ACC112 (cell line): ENCODE results near the gene SPINDOC.

Experiments used
- H2AFZ ChIP-seq: fragments of 200-600 bp; sonication (generic); one replicate; pipeline ENCODE4 v1.6.0; 2017; ENCODE audit warnings: antibody characterized with exemption, low read length; ENCODE audit not compliant: unreplicated experiment
- H3K27ac ChIP-seq: fragments of 200-600 bp; sonication (generic); 2 replicates; pipeline ENCODE4 v1.5.1; 2014; ENCODE audit warnings: low read depth, mild to moderate bottlenecking, antibody characterized with exemption, low read length, moderate library complexity
- H3K27me3 ChIP-seq: fragments of 200-600 bp; sonication (generic); 2 replicates; pipeline ENCODE4 v1.6.1; 2014; ENCODE audit warnings: mild to moderate bottlenecking, antibody characterized with exemption, low read length, moderate library complexity, mixed read lengths; ENCODE audit not compliant: insufficient read depth
- H3K36me3 ChIP-seq: fragments of 200-600 bp; sonication (generic); 2 replicates; pipeline ENCODE4 v1.6.1; 2016; ENCODE audit warnings: mild to moderate bottlenecking, antibody characterized with exemption, low read length, moderate library complexity, mixed read lengths; ENCODE audit not compliant: insufficient read depth
- H3K4me1 ChIP-seq: fragments of 200-600 bp; sonication (generic); one replicate; pipeline ENCODE4 v1.6.1; 2016; ENCODE audit warnings: low read length, mixed read lengths; ENCODE audit not compliant: insufficient read depth, unreplicated experiment, control insufficient read depth
- H3K4me3 ChIP-seq: fragments of 200-600 bp; sonication (generic); 2 replicates; pipeline ENCODE4 v1.5.1; 2014; ENCODE audit warnings: mild to moderate bottlenecking, low read depth, low read length
- H3K79me2 ChIP-seq: fragments of 200-600 bp; sonication (generic); one replicate; pipeline ENCODE4 v1.6.0; 2016; ENCODE audit warnings: low read length; ENCODE audit not compliant: control insufficient read depth, unreplicated experiment, insufficient read depth

SPINDOC gene

DNA sequence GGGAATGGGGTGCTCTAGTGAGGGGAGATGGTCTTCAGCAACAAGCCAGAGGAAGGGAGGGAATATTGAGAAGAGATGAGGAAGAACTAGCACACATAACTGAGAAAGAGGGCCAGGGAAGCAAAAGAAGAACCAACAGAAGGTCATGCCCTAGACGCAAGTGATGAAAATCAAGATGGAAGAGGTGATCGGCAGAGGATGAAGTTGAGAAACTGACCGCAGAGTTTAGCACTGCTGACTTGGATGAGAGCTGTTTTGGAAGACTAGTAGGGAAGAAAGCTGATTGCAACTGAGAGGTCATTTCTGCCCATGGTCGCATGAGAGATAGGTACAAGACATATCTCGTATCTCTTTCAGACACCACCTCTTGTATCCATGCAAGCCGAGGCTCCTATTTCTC, 2.9 kb downstream of the SPINDOC start:
- H2AFZ ChIP-seq, result no peak overlapping the region
- H3K27me3 ChIP-seq, result no peaks in the 10 kb centered on the region
- H3K36me3 ChIP-seq, result peaks cover 11% of the 10 kb centered on the region; the same call in 1 of the 2 replicates
- no peak overlapping the region for H3K27ac ChIP-seq
- no peak overlapping the region for H3K4me3 ChIP-seq
- peaks cover 14% of the 10 kb centered on the region for H3K4me1 ChIP-seq
- peaks cover 42% of the 10 kb centered on the region for H3K79me2 ChIP-seq

DNA sequence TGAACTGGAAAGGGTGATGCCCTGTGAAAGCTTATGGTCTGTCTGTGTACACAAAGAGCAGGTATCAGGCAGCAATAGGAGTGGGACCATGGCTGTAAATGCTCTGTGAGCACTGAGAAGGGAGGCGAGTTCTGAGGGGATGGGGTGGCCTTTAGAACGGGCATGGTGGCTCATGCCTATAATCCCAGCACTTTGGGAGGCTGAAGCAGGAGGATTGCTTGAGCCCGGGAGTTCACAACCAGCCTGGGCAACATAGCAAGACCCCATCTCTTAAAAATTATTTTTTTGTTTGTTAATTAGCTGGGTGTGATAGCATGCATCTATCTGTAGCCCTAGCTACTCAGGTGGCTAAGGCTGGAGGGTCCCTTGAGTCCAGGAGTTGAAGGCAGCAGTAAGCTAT, 3.5 kb downstream of the SPINDOC start:
- H3K79me2 ChIP-seq, result peaks cover 42% of the 10 kb centered on the region
- no peak overlapping the region for H2AFZ ChIP-seq
- no peaks in the 10 kb centered on the region for H3K27me3 ChIP-seq
- H3K4me1 ChIP-seq, result peaks cover 14% of the 10 kb centered on the region
- no peak overlapping the region for H3K27ac ChIP-seq
- H3K4me3 ChIP-seq, result no peak overlapping the region
- H3K36me3 ChIP-seq, result peaks cover 13% of the 10 kb centered on the region; the same call in 1 of the 2 replicates

GRCh38 chr11:63817758-63818498, 4.7 kb downstream of the SPINDOC start:
- peaks cover 17% of the 10 kb centered on the region; the same call in 1 of the 2 replicates for H3K36me3 ChIP-seq
- H3K27me3 ChIP-seq, result no peaks in the 10 kb centered on the region
- H3K79me2 ChIP-seq, result peaks cover 42% of the 10 kb centered on the region
- no peak overlapping the region for H3K4me3 ChIP-seq
- H3K4me1 ChIP-seq, result peaks cover 10% of the 10 kb centered on the region
- H2AFZ ChIP-seq, result no peak overlapping the region
- H3K27ac ChIP-seq, result no peak overlapping the region

DNA sequence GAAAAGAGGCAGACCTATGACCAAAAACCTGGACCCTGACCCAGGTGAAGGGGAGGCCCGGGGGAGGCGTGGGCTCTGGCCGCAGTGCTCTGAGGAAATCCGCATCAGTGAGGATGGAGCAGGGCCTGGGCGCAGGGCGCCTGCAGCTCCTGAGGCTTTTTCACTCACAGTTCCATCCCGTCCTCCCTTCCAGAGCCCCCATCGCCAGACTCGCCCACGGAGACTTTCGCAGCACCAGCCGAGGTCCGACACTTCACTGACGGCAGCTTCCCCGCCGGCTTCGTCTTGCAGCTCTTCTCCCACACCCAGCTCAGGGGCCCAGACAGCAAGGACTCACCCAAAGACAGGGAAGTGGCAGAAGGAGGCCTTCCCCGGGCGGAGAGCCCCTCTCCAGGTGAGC, 5.4 kb downstream of the SPINDOC start:
- Histone ChIP-seq H3K27me3 (no peaks in the 10 kb centered on the region), H3K79me2 (peaks cover 40% of the 10 kb centered on the region), H3K4me3 (no peak overlapping the region), H3K4me1 (peaks cover 10% of the 10 kb centered on the region), H2AFZ (no peak overlapping the region), H3K27ac (no peak overlapping the region), H3K36me3 (peaks cover 17% of the 10 kb centered on the region; the same call in 1 of the 2 replicates)

DNA sequence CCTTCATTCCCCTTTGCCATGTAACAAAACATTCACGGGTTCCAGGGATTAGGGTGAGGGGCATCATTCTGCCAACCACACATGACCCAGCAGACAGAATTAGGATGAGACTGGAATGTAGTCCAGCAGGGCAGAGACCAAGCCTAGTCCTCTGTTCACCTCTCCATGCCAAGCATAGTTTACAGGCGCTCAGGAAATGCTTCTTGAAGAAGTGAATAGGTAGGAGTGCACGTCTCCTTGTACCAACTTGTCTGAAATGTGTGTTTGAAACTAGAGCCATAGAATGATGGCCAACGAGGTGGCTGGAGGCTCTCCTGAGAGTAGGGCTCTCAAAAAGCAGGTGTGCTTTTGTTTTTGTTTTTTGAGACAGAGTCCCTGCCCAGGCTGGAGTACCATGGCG, 8.2 kb downstream of the SPINDOC start:
- Histone ChIP-seq H3K36me3 (peaks cover 24% of the 10 kb centered on the region; the same call in 1 of the 2 replicates), H3K4me1 (no peaks in the 10 kb centered on the region), H3K4me3 (no peak overlapping the region), H3K79me2 (peaks cover 12% of the 10 kb centered on the region), H2AFZ (no peak overlapping the region), H3K27me3 (no peaks in the 10 kb centered on the region), H3K27ac (no peak overlapping the region)

GRCh38 chr11:63826471-63827190, 13.4 kb downstream of the SPINDOC start:
- H3K27me3 ChIP-seq, result no peaks in the 10 kb centered on the region
- H3K79me2 ChIP-seq, result no peaks in the 10 kb centered on the region
- H3K4me3 ChIP-seq, result no peak overlapping the region
- H3K27ac ChIP-seq, result no peak overlapping the region
- H2AFZ ChIP-seq, result no peak overlapping the region
- 0 out of 2 replicates have a peak, but pooled peaks cover 10% of the 10 kb centered on the region for H3K36me3 ChIP-seq
- H3K4me1 ChIP-seq, result no peaks in the 10 kb centered on the region

- Histone ChIP-seq H2AFZ (no peak overlapping the region), H3K27ac (no peak overlapping the region), H3K36me3 (0 out of 2 replicates have a peak, but pooled peaks cover 4% of the 10 kb centered on the region), H3K79me2 (no peaks in the 10 kb centered on the region), H3K27me3 (no peaks in the 10 kb centered on the region), H3K4me3 (no peak overlapping the region), H3K4me1 (no peaks in the 10 kb centered on the region)
These were observed 16.7 kb downstream of the SPINDOC start for GRCh38 chr11:63829823-63830489.

GRCh38 chr11:63831326-63831725, 18.1 kb downstream of the SPINDOC start:
- no peak overlapping the region for H3K4me3 ChIP-seq
- no peak overlapping the region for H3K27ac ChIP-seq
- no peaks in the 10 kb centered on the region for H3K4me1 ChIP-seq
- H3K27me3 ChIP-seq, result no peaks in the 10 kb centered on the region
- H3K36me3 ChIP-seq, result no peaks in the 10 kb centered on the region
- H2AFZ ChIP-seq, result no peak overlapping the region
- H3K79me2 ChIP-seq, result no peaks in the 10 kb centered on the region

DNA sequence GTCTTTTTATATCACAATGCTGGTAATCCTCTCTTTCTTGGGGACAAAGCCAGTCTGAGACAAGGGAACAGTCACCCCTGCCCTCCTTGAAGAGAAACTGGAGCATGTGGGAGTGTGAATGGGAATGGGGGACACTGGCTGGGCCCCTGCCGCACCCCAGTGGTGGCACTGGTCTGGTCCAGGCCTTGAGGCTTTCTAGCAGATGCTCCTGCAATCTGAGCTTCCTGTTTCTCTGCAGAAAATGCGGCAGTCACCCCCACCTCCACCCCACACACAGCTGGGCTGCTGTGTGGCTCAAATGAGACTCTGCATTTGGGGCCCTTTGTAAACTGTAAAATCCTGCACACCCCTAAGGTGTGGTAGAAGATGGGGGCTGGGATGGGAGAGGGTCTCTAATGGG, 19.1 kb downstream of the SPINDOC start:
- H3K4me1 ChIP-seq, result no peaks in the 10 kb centered on the region
- H3K27me3 ChIP-seq, result no peaks in the 10 kb centered on the region
- H3K79me2 ChIP-seq, result no peaks in the 10 kb centered on the region
- no peak overlapping the region for H3K4me3 ChIP-seq
- H2AFZ ChIP-seq, result no peak overlapping the region
- H3K27ac ChIP-seq, result no peak overlapping the region
- H3K36me3 ChIP-seq, result no peaks in the 10 kb centered on the region

GRCh38 chr11:63833048-63833447, 19.8 kb downstream of the SPINDOC start:
- Histone ChIP-seq H2AFZ (no peak overlapping the region), H3K4me1 (peaks cover 4% of the 10 kb centered on the region), H3K79me2 (no peaks in the 10 kb centered on the region), H3K27me3 (no peaks in the 10 kb centered on the region), H3K4me3 (no peak overlapping the region), H3K27ac (no peak overlapping the region), H3K36me3 (no peaks in the 10 kb centered on the region)
